Stimulated activated CD4-positive, alpha-beta T cell treated with anti-CD3 and anti-CD28 coated beads, Interleukin-4, amount 100 ng/mL, for 24 hours (primary cell): Measurements from ENCODE around the gene FSIP1.

ENCODE experiments used
- DNase-seq: peaks from one replicate; pipeline ENCODE4 v3.0.0-alpha.2; 2020

The FSIP1 gene

GRCh38 chr15:39792025-39792843 is 9.6 kb upstream of the FSIP1 start:
- no peak for DNase-seq

- DNase-seq, result no peak
Observed at GRCh38 chr15:39789736-39790135, 7.1 kb upstream of the FSIP1 start.

GRCh38 chr15:39788800-39789565 is 6.3 kb upstream of the FSIP1 start:
- no peak for DNase-seq

GRCh38 chr15:39788108-39788507 is 5.5 kb upstream of the FSIP1 start:
- no peak for DNase-seq

- DNase-seq, result no peak
Observed at GRCh38 chr15:39787479-39787878, 4.8 kb upstream of the FSIP1 start.

GRCh38 chr15:39786447-39787056 is 3.9 kb upstream of the FSIP1 start:
- no peak for DNase-seq

GRCh38 chr15:39785841-39786240 is 3.2 kb upstream of the FSIP1 start:
- DNase-seq, result no peak

GRCh38 chr15:39785139-39785538 is 2.5 kb upstream of the FSIP1 start:
- DNase-seq, result no peak

GRCh38 chr15:39784638-39785037 is 2.0 kb upstream of the FSIP1 start:
- no peak for DNase-seq

- no peak for DNase-seq
Observed at GRCh38 chr15:39784125-39784524, 1.5 kb upstream of the FSIP1 start.

- DNase-seq, result no peak
Observed at GRCh38 chr15:39783244-39783820, 691 bp upstream of the FSIP1 start.

GRCh38 chr15:39781967-39782302 is 706 bp downstream of the FSIP1 start:
- DNase-seq, result no peak

GRCh38 chr15:39781147-39781966 is 1.3 kb downstream of the FSIP1 start:
- no peak for DNase-seq

GRCh38 chr15:39778021-39778420 is 4.6 kb downstream of the FSIP1 start:
- DNase-seq, result no peak

GRCh38 chr15:39777496-39777895 is 5.1 kb downstream of the FSIP1 start:
- DNase-seq, result no peak

GRCh38 chr15:39776068-39776467 is 6.6 kb downstream of the FSIP1 start:
- DNase-seq, result no peak

- DNase-seq, result peak; percentile 30
Observed at GRCh38 chr15:39774688-39775267, 7.9 kb downstream of the FSIP1 start.

- no peak for DNase-seq
Observed at GRCh38 chr15:39770748-39771689, 11.6 kb downstream of the FSIP1 start.

- DNase-seq, result no peak
Observed at GRCh38 chr15:39767921-39768320, 14.7 kb downstream of the FSIP1 start.

- DNase-seq, result no peak
Observed at GRCh38 chr15:39761006-39761405, 21.6 kb downstream of the FSIP1 start.
